ENCODE results near the gene TMCO2.

- TF ChIP-seq GATA2 (IDR thresholded peaks at IDR 0.05; ENCODE audit: low read depth, low read length) (no peak), GATA3 (IDR thresholded peaks at IDR 0.05; ENCODE audit: low read depth, low read length) (no peak)
Observed at GRCh38 chr1:40301066-40301465, 53.3 kb downstream of the TMCO2 start.

Measured in SH-SY5Y (cell line).